GM12892 (cell line): ENCODE measurements around the gene CGB8.
"Not testable (repeated sequence)": the region's sequence is repeated elsewhere in the genome, so short reads cannot be mapped to it uniquely, and the experiment has no call there.

Experiments used
- DNase-seq: peaks from one replicate; pipeline ENCODE4 v3.0.0; 2011; ENCODE audit not compliant: insufficient read length
- FAIRE-seq: peaks from 2 replicates; lab custom pipeline; 2011; peaks lifted over from hg19 to GRCh38; lab: Jason Lieb, UNC
- POLR2A ChIP-seq: IDR thresholded peaks from 2 replicates; pipeline ENCODE4 v1.6.1; 2011; ENCODE audit warnings: low read depth, low read length, control low read depth
- POLR2AphosphoS5 ChIP-seq: IDR thresholded peaks from 2 replicates; pipeline ENCODE4 v1.6.1; 2011; ENCODE audit warnings: low read depth, low read length, control low read depth
- TAF1 ChIP-seq: IDR thresholded peaks from 2 replicates; pipeline ENCODE4 v1.6.1; 2011; ENCODE audit warnings: low read depth, mild to moderate bottlenecking, control low read depth, low read length, borderline replicate concordance

Gene CGB8

GRCh38 chr19:49061000-49061399 lies 12.1 kb upstream of the CGB8 start:
- no peak for TF ChIP-seq TAF1
- TF ChIP-seq POLR2A = no peak
- no peak for TF ChIP-seq POLR2AphosphoS5
- DNase-seq (no peak), FAIRE-seq (no peak)

DNA sequence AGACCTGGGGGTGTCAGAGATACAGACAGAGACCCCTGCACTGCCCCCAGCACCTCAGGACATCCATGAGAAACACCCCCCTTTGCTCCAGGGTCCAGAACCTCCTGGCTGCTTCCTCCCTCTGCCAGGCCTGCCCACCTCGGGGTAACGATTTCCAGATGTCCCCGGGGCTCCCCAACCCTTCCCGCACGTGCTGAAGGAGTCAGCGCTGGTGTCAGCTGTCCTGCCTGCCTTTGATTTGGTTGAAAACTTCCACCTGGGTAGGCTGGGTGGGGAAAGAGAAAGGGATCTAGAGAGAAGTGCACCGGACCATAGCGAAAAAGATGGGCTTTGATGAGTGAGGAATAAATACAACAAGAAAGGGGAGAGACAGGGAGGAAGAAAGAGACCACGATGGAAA lies 10.1 kb upstream of the CGB8 start:
- FAIRE-seq = no peak
- DNase-seq = no peak
- TF ChIP-seq TAF1 (no peak), POLR2A (no peak), POLR2AphosphoS5 (no peak)

- DNase-seq = no peak
- FAIRE-seq = no peak
- no peak for TF ChIP-seq POLR2AphosphoS5
- no peak for TF ChIP-seq POLR2A
- TF ChIP-seq TAF1 = no peak
Observed at GRCh38 chr19:49058562-49058961, 9.7 kb upstream of the CGB8 start.

DNA sequence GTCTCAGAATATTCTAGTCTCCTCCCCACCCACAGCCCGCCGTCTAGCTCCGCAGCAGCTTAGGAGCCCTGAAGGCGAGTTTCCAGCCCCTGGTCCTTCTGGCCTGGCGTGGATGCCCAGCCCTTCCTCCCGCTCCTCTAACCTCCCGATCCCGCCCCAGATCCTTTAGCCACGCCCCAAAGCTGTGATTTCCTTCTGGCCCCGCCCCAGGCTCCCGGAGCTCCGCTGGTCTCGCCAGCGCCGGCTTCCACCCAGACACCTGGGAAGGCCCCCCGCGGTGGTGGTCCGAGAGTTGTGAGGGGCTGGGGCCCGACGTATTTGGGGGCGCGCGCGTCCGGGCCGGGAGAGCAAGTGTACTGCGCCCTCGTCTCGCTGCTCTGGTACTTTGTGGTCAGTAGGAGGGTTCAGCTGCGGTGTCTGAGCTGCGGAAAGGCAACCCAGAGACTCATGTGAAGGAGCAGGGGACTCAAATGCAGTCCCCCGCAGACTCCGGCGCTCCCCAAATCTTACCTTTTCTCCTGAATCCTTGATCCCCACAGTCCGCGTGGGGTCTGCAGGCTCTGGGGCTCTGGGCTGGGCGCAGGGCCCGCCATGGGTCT lies 8.8 kb upstream of the CGB8 start, which contains the start of gene CGB7:
CGB7 (minus strand) TSS at position 114 of the 599 bp plus-strand sequence. CDS start 2,374 bp downstream, outside the sequence.
- no peak for DNase-seq
- TF ChIP-seq TAF1 (no peak), POLR2A (no peak), POLR2AphosphoS5 (no peak)
- FAIRE-seq = no peak

- FAIRE-seq, DNase-seq: not testable (repeated sequence)
Observed at GRCh38 chr19:49056902-49057596, 8.1 kb upstream of the CGB8 start.

DNA sequence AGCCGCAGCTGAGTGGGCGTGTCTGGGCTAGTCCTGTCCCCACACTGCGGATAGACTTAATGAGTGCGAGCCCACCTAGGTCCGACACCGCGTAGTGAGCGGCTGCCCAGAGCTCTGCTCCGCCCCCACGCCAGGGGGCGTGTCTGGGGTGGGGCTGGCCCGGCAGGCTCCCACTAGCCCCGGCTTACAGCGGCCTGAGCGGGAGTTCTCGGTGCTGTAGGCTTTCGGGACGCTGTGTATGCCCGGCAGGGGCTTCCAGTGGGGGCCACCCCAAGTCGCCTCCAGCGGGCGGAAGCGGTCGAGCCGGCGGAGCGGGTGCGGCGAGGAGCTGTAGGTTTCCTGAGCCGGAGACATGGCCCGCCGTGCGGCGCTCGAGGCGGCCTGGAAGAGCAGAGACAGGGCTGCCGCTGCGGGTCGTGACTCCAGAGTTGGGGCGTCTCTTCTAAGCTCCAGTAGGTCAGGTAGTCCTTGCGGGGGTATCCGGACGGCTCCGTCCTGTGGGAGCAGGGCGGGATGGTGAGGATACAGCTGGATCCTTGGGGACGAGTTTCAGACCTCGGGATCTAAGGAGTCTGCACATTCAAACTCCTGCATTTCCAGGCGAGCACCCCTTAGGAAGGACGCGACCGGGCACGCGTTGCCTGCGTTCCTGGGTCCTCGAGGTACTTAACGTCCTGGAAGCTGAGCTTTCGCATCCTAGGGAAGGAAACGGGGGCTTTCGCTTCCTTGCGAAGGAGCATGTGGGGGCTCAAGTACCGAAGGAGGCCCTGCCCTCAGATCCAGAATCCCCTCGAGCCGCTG lies 7.4 kb upstream of the CGB8 start:
- no peak for TF ChIP-seq POLR2AphosphoS5
- TF ChIP-seq TAF1 = no peak
- TF ChIP-seq POLR2A = no peak
- FAIRE-seq (peak; percentile 70), DNase-seq (peak; percentile 84)

GRCh38 chr19:49050376-49051033 lies 1.6 kb upstream of the CGB8 start:
- DNase-seq, FAIRE-seq: not testable (repeated sequence)

GRCh38 chr19:49049834-49050233 lies 923 bp upstream of the CGB8 start:
- FAIRE-seq, DNase-seq: not testable (repeated sequence)

DNA sequence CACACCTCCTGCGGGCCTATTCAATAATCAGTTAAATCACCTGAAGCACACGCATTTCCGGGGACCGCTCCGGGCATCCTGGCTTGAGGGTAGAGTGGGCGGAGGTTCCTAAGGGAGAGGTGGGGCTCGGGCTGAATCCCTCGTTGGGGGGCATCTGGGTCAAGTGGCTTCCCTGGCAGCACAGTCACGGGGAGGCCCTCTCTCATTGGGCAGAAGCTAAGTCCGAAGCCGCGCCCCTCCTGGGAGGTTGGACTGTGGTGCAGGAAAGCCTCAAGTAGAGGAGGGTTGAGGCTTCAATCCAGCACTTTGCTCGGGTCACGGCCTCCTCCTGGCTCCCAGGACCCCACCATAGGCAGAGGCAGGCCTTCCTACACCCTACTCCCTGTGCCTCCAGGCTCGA lies 5.4 kb downstream of the CGB8 start, which contains the start of gene CGB5:
CGB5 (plus strand) TSS at position 301 of the 400 bp plus-strand sequence. CDS start 362 bp downstream, outside the sequence.
- not testable (repeated sequence) for FAIRE-seq, DNase-seq

- not testable (repeated sequence) for DNase-seq, FAIRE-seq
Observed at GRCh38 chr19:49042666-49043065, 6.2 kb downstream of the CGB8 start.

- TF ChIP-seq TAF1 (no peak), POLR2AphosphoS5 (no peak), POLR2A (no peak)
- DNase-seq (no peak), FAIRE-seq (no peak)
Observed at GRCh38 chr19:49042177-49042576, 6.7 kb downstream of the CGB8 start.

GRCh38 chr19:49039736-49040135 lies 9.2 kb downstream of the CGB8 start:
- DNase-seq, FAIRE-seq: not testable (repeated sequence)

DNA sequence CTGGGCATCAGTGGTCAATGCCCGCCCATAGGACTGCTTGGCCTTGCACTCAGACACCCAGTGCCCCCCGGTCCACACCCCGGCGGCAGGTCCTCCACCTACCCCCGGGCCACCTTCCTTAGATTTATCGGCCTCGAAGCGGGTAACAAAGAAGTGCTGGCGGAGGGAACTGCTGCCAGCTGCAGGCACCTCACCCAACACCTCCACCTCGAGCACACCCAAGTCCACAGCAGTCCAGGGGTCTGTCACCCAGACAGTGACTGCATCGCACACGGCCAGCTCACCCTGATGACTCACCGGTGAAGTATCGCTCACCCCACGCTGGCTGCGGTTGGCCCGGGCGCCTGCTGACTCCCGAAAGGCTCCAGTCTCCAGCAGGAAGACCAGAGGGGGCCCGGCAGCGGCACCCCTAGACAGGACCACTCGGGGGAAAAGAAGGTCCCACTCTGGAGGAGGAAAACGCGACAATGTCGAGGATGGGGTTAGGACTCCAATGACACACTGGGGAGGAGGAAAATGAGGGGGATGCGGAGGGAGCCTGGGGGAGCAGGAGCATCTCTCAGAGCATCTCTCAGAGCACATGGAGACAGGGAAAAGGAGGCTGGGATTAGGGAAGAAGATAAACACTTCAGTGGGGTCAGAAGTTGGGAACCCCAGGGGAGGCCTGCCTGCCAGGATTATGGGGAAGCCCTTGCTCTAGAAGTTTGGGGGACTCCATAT lies 10.2 kb downstream of the CGB8 start:
- not testable (repeated sequence) for FAIRE-seq, DNase-seq

DNA sequence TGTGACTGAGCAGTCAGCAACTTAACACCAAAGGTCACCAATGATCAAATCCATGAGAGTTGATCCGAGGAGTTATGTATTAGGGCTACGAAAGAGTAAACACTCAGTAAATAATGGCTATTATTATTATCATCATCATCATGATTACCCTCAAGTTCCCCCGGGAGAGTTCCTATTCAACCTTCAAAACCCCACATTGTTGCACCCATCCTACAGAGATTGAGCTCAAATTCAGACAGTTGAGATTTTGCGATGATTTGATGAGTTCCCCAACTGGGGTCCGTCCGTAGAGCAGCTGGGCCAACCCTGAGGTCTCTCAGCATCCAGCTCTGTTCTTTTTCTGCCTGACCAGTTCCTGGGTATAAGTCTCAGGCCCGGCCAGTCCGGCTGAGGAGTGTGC lies 10.8 kb downstream of the CGB8 start:
- DNase-seq, FAIRE-seq: not testable (repeated sequence)

DNA sequence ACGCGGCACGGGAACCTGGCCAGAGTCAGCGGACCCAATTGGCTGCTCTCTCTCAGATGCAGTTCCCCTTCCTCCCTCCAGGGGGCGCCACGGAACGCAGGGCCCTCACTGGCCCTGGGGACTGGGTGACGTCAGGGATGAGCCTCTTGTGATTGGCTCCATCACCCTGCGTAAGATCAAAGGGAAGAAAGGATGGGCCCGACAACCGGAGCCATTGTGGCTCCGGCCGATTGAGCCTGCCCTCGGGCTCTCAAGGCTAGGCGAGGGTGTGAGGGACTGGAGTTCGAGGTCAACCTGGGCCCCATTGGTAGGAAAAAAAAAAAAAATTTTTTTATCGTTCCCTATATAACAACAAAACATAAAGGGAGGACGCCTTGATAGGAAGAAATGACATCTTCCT lies 12.1 kb downstream of the CGB8 start, which contains the start of gene CGB1:
CGB1 (minus strand) TSS at position 81 of the 400 bp plus-strand sequence. CDS start 184 bp downstream, outside the sequence.
- not testable (repeated sequence) for DNase-seq

DNA sequence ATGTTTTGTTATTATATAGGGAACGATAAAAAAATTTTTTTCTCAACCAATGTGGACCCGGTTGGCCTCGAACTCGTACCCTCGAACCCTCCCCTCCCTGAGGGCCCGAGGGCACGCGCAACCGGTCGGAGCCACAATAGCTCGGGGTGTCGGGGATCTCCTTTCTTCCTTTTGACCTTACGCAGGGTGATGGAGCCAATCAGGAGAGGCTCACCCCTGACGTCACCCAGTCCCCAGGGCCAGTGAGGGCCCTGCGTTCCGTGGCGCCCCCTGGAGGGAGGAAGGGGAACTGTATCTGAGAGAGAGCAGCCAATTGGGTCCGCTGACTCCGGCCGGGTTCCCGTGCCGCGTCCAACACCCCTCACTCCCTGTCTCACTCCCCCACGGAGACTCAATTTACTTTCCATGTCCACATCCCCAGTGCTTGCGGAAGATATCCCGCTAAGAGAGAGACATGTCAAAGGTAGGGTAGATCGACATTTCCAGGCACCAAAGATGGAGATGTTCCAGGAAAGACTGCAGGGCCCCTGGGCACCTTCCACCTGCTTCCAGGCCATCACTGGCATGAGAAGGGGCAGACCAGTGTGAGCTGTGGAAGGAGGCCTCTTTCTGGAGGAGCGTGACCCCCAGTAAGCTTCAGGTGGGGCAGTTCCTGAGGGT lies 17.1 kb downstream of the CGB8 start, which contains the start of gene CGB2:
CGB2 (plus strand) TSS at position 249 of the 660 bp plus-strand sequence; CDS start at position 455, 206 bp downstream.
- DNase-seq, FAIRE-seq: not testable (repeated sequence)

More for the DNA sequence above, 12.1 kb downstream of the CGB8 start, which contains the start of gene CGB1:
- FAIRE-seq = not testable (repeated sequence)
